ENCODE results near the gene MAGI1.

MAGI1 gene

GRCh38 chr3:65619451-65619881 lies 419.3 kb downstream of the MAGI1 start:
- Histone ChIP-seq H3K4me3 (replicated peaks; ENCODE audit: insufficient read depth, low read length) (no peak overlapping the region), H3K27me3 (ENCODE audit: insufficient read depth, poor library complexity, severe bottlenecking) (no peaks in the 10 kb centered on the region), H3K27ac (replicated peaks) (no peak overlapping the region)
- DNase-seq (ENCODE audit: low read depth in 1 of 2, low spot score in 1 of 2), result no peak
- no peak for TF ChIP-seq SPI1 (IDR thresholded peaks at IDR 0.05; ENCODE audit: borderline replicate concordance, low read depth)
- TF ChIP-seq POLR2AphosphoS5 (IDR thresholded peaks at IDR 0.05; ENCODE audit: low read depth), result no peak
- TF ChIP-seq CTCF (IDR thresholded peaks at IDR 0.05; ENCODE audit: insufficient read depth, low read length), result no peak
- no peak for TF ChIP-seq REST (IDR thresholded peaks at IDR 0.05; ENCODE audit: insufficient replicate concordance, low read depth)
- no peak for TF ChIP-seq GABPA (IDR thresholded peaks at IDR 0.05; ENCODE audit: low read depth)

GRCh38 chr3:65618599-65618998 lies 420.1 kb downstream of the MAGI1 start:
- TF ChIP-seq GABPA (IDR thresholded peaks at IDR 0.05; ENCODE audit: low read depth) (no peak), SPI1 (IDR thresholded peaks at IDR 0.05; ENCODE audit: borderline replicate concordance, low read depth) (no peak), POLR2AphosphoS5 (IDR thresholded peaks at IDR 0.05; ENCODE audit: low read depth) (no peak), CTCF (IDR thresholded peaks at IDR 0.05; ENCODE audit: insufficient read depth, low read length) (no peak), REST (IDR thresholded peaks at IDR 0.05; ENCODE audit: insufficient replicate concordance, low read depth) (no peak)
- Histone ChIP-seq H3K27ac (replicated peaks) (no peak overlapping the region), H3K27me3 (ENCODE audit: insufficient read depth, poor library complexity, severe bottlenecking) (no peaks in the 10 kb centered on the region), H3K4me3 (replicated peaks; ENCODE audit: insufficient read depth, low read length) (no peak overlapping the region)
- no peak for DNase-seq (ENCODE audit: low read depth in 1 of 2, low spot score in 1 of 2)

- Histone ChIP-seq H3K4me3 (replicated peaks; ENCODE audit: insufficient read depth, low read length) (no peak overlapping the region), H3K27me3 (ENCODE audit: insufficient read depth, poor library complexity, severe bottlenecking) (no peaks in the 10 kb centered on the region), H3K27ac (replicated peaks) (no peak overlapping the region)
- no peak for TF ChIP-seq GABPA (IDR thresholded peaks at IDR 0.05; ENCODE audit: low read depth)
- no peak for TF ChIP-seq CTCF (IDR thresholded peaks at IDR 0.05; ENCODE audit: insufficient read depth, low read length)
- TF ChIP-seq POLR2AphosphoS5 (IDR thresholded peaks at IDR 0.05; ENCODE audit: low read depth), result no peak
- no peak for TF ChIP-seq SPI1 (IDR thresholded peaks at IDR 0.05; ENCODE audit: borderline replicate concordance, low read depth)
- no peak for TF ChIP-seq REST (IDR thresholded peaks at IDR 0.05; ENCODE audit: insufficient replicate concordance, low read depth)
- no peak for DNase-seq (ENCODE audit: low read depth in 1 of 2, low spot score in 1 of 2)
Measured at GRCh38 chr3:65617787-65618186, 420.9 kb downstream of the MAGI1 start.

Data from HL-60 (cell line).